ENCODE measurements around the gene GNAI1.

DNA sequence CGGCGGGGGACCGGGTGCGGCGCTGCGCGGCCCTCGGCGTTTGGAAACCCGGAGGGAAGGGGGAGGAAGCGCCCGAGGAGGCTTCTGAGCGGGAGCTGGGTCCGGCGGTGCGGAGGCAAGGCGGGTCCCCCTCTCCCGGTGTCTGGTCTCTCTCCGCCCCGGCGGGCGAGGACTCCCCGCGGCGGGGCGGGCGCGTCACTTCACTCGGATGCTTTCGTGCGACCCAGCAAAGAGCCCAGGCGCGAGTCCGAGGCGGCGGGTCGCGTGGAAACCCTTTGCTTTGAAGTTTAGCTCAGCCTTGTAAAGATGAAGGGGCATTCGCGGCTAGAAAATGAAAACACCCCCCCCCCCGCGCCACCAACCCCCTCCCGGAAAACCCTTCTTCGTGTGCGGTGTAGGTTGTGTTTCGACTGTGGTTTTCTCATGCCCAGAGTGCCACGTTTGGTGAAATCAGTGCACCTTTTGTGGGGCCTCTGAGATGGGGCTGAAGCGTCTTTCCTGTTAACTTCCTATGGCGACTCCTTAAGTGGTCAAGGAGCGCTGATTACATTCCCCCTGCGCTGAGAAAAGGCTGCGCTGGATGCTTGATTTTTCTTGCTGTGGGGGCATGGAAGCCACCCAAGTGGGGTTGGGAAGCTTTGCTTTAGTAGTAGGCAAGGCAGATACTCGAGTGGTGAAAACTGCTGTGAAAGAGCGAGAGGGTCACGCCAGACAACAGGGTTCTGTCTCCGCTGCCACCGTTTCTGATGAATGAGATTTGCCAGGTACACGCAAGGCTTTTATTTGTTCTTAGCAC is 876 bp downstream of the GNAI1 start:
- TF ChIP-seq CTCF (IDR thresholded peaks at IDR 0.05; ENCODE audit: poor library complexity) (no peak), EZH2 (IDR thresholded peaks at IDR 0.05; ENCODE audit: borderline replicate concordance) (no peak)

Measured in hepatocyte (in vitro differentiated cells).